Activated naive CD4-positive, alpha-beta T cell treated with anti-CD3 and anti-CD28 coated beads for 36 hours (primary cell): Measurements from ENCODE around the gene LRRC4B. TPM values are rescaled to one million over a fixed set of nuclear protein-coding genes. Genes with fewer than 3 reads are reported as not detected.

ENCODE experiments used
- CTCF ChIA-PET: fragments of 350-600 bp; sonication (Branson Sonifier 250); formaldehyde crosslinking; loops from one replicate; lab custom pipeline; 2021; ENCODE audit warnings: antibody characterized with exemption; lab: Charles Lee
- DNase-seq: peaks from one replicate; pipeline ENCODE4 v3.0.0-alpha.2; 2020
- H3K27ac Mint-ChIP-seq: one replicate; pipeline ENCODE4 v1.8.0; 2021; ENCODE audit warnings: mild to moderate bottlenecking, mixed read lengths
- H3K27me3 Mint-ChIP-seq: one replicate; pipeline ENCODE4 v1.8.0; 2021; ENCODE audit warnings: low read depth, mixed read lengths
- H3K36me3 Mint-ChIP-seq: one replicate; pipeline ENCODE4 v1.8.0; 2021; ENCODE audit warnings: low read depth, mixed read lengths
- H3K4me1 Mint-ChIP-seq: one replicate; pipeline ENCODE4 v1.8.0; 2021; ENCODE audit warnings: low read depth, mixed read lengths
- H3K4me3 Mint-ChIP-seq: one replicate; pipeline ENCODE4 v1.8.0; 2021; ENCODE audit warnings: mild to moderate bottlenecking, moderate library complexity, mixed read lengths
- H3K9me3 Mint-ChIP-seq: one replicate; pipeline ENCODE4 v1.8.0; 2021; ENCODE audit warnings: mixed read lengths
- intact Hi-C: fragments of 100-400 bp; cut with micrococcal nuclease; formaldehyde crosslinking; loops from one replicate; pipeline ENCODE4 v1.15.1; 2023
- total RNA-seq, 2 experiments: library from RNA; stranded (reverse); gene quantifications; one replicate each; pipeline ENCODE4 v1.2.3, GENCODE V29; 2021

The LRRC4B gene
- total RNA-seq, 2 experiments from 2014 or later: not detected

GRCh38 chr19:50567052-50567841 lies 988 bp downstream of the LRRC4B start:
- Mint-ChIP-seq H3K27me3 (peaks cover 53% of the 10 kb centered on the region), H3K27ac (no peak overlapping the region), H3K4me1 (peaks cover 21% of the 10 kb centered on the region), H3K9me3 (no peaks in the 10 kb centered on the region), H3K36me3 (no peaks in the 10 kb centered on the region), H3K4me3 (peak overlapping the region; percentile 24)
- DNase-seq: no peak
- intact Hi-C loops: no loop called here
- CTCF ChIA-PET: interaction anchor here (1.3 kb wide), 1 partner anchor 11 kb away, joined by 3 read pairs; no protein-coding TSS in a partner anchor

DNA sequence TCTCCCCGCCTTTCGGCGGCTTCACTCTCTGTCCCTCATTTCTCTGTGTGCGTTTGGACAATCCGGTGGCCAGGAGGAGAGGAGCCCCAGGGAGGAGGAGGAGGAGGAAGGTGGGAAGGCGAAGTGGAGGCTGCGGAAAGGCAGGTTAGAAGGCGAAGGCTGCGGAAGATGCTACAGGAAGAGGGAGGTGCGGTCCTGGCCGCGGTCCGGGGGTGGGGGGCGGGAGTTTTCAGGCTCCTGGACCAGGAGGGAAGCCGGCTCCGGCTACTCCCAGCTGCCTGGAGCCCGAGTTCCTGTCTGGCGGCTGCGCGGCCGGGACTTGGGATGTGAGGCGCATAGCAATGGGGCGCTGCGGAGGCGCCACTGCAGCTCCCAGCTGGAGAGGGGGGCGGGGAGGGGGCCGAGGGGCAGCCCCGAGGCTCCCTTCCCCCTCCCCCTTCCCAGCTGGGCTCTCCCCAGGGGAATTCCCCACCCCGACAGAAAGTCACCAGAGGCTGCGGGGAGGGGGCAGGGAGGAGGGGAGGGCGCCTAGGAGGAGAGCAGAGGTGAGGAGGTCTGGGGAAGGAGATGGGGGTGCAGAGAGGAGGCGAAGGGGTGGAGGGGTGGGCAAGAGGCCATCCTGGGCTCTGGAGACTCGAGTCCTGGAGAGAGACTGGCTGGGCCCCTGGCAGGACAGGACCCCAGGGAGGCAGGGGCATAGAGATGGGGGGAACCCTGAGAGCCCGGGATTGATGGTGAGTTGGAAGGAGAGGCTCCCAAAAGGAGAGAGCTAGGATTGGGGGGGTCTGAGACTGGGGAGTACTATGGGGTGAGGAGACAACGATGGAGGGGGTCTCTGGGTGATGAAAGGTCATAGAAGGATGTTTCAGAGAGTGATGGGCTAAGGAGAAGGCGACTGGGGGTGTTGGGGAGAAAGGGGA lies 2.0 kb downstream of the LRRC4B start:
- Mint-ChIP-seq H3K36me3 (no peaks in the 10 kb centered on the region), H3K4me3 (peak overlapping the region; percentile 52), H3K9me3 (no peaks in the 10 kb centered on the region), H3K4me1 (peaks cover 21% of the 10 kb centered on the region), H3K27ac (no peak overlapping the region), H3K27me3 (peaks cover 55% of the 10 kb centered on the region)
- DNase-seq: peak; percentile 81
- intact Hi-C loops: no loop called here
- CTCF ChIA-PET: interaction anchor here (1.3 kb wide), 1 partner anchor 10 kb away, joined by 3 read pairs; no protein-coding TSS in a partner anchor

GRCh38 chr19:50564229-50565105 lies 3.8 kb downstream of the LRRC4B start:
- peaks cover 21% of the 10 kb centered on the region for H3K4me1 Mint-ChIP-seq
- CTCF ChIA-PET: interaction anchor here (0.6 to 1.5 kb wide), 3 partner anchors 8 to 955 kb away, joined by 3 to 4 read pairs (median 4); no protein-coding TSS in a partner anchor
- H3K4me3 Mint-ChIP-seq: no peak overlapping the region
- no peak overlapping the region for H3K27ac Mint-ChIP-seq
- H3K9me3 Mint-ChIP-seq: no peaks in the 10 kb centered on the region
- intact Hi-C loops: no loop called here
- DNase-seq: no peak
- H3K36me3 Mint-ChIP-seq: no peaks in the 10 kb centered on the region
- H3K27me3 Mint-ChIP-seq: peaks cover 49% of the 10 kb centered on the region

GRCh38 chr19:50563597-50563996 lies 4.6 kb downstream of the LRRC4B start:
- Mint-ChIP-seq H3K4me3 (no peak overlapping the region), H3K36me3 (no peaks in the 10 kb centered on the region), H3K9me3 (no peaks in the 10 kb centered on the region), H3K27me3 (peaks cover 48% of the 10 kb centered on the region), H3K27ac (no peak overlapping the region), H3K4me1 (peaks cover 18% of the 10 kb centered on the region)
- intact Hi-C loops: no loop called here
- no peak for DNase-seq
- CTCF ChIA-PET: interaction anchor here (0.6 kb wide), 1 partner anchor 956 kb away, joined by 4 read pairs; no protein-coding TSS in a partner anchor

- CTCF ChIA-PET: interaction anchor here (0.7 kb wide), 1 partner anchor 812 kb away, joined by 3 read pairs; no protein-coding TSS in a partner anchor
- H3K27ac Mint-ChIP-seq: no peak overlapping the region
- H3K9me3 Mint-ChIP-seq: no peaks in the 10 kb centered on the region
- H3K4me3 Mint-ChIP-seq: no peak overlapping the region
- H3K27me3 Mint-ChIP-seq: peaks cover 51% of the 10 kb centered on the region
- peaks cover 18% of the 10 kb centered on the region for H3K4me1 Mint-ChIP-seq
- no peaks in the 10 kb centered on the region for H3K36me3 Mint-ChIP-seq
- no peak for DNase-seq
- intact Hi-C loops: no loop called here
Measured at GRCh38 chr19:50562996-50563395, 5.2 kb downstream of the LRRC4B start.

GRCh38 chr19:50562329-50562728 lies 5.9 kb downstream of the LRRC4B start:
- CTCF ChIA-PET: interaction anchor here (0.7 kb wide), 1 partner anchor 812 kb away, joined by 3 read pairs; no protein-coding TSS in a partner anchor
- intact Hi-C loops: no loop called here
- Mint-ChIP-seq H3K27ac (no peak overlapping the region), H3K4me3 (no peak overlapping the region), H3K36me3 (no peaks in the 10 kb centered on the region), H3K4me1 (peaks cover 18% of the 10 kb centered on the region), H3K27me3 (peaks cover 56% of the 10 kb centered on the region), H3K9me3 (no peaks in the 10 kb centered on the region)
- no peak for DNase-seq

GRCh38 chr19:50559636-50560035 lies 8.6 kb downstream of the LRRC4B start:
- Mint-ChIP-seq H3K4me1 (peaks cover 4% of the 10 kb centered on the region), H3K4me3 (no peak overlapping the region), H3K27me3 (peaks cover 55% of the 10 kb centered on the region), H3K36me3 (no peaks in the 10 kb centered on the region), H3K27ac (no peak overlapping the region), H3K9me3 (no peaks in the 10 kb centered on the region)
- no peak for DNase-seq
- intact Hi-C loops: no loop called here
- CTCF ChIA-PET: interaction anchor here (0.6 kb wide), 1 partner anchor 1352 kb away, joined by 5 read pairs; no protein-coding TSS in a partner anchor

DNA sequence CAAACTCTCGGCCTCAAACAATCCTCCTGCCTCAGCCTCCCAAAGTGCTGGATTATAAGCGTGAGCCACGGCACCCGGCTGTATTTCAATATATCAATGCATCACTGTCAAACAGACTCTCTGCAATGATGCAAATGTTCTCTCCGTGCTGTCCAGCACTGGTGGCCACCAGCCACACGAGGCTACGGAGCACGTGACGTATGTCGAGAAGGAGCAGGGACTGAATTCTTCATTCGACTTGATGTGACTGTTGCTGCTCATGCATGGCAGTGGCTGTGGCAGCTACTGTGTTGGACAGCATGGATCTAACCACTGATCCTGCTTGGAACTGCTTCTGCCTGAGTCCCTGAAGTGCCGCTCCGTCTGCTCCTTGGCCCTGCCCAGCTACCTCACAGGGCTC lies 9.8 kb downstream of the LRRC4B start:
- DNase-seq: no peak
- no peaks in the 10 kb centered on the region for H3K9me3 Mint-ChIP-seq
- intact Hi-C loops: no loop called here
- H3K27ac Mint-ChIP-seq: no peak overlapping the region
- no peak overlapping the region for H3K4me3 Mint-ChIP-seq
- H3K27me3 Mint-ChIP-seq: peaks cover 52% of the 10 kb centered on the region
- peaks cover 4% of the 10 kb centered on the region for H3K4me1 Mint-ChIP-seq
- CTCF ChIA-PET: interaction anchor here (1.4 to 5.6 kb wide), 3 partner anchors 11 to 363 kb away, joined by 3 to 44 read pairs (median 8); no protein-coding TSS in a partner anchor
- H3K36me3 Mint-ChIP-seq: no peaks in the 10 kb centered on the region

- H3K27me3 Mint-ChIP-seq: peaks cover 52% of the 10 kb centered on the region
- H3K4me3 Mint-ChIP-seq: no peak overlapping the region
- no peaks in the 10 kb centered on the region for H3K9me3 Mint-ChIP-seq
- no peak overlapping the region for H3K27ac Mint-ChIP-seq
- intact Hi-C loops: no loop called here
- H3K36me3 Mint-ChIP-seq: no peaks in the 10 kb centered on the region
- CTCF ChIA-PET: interaction anchor here (0.7 to 5.6 kb wide), 4 partner anchors 11 to 364 kb away, joined by 3 to 44 read pairs (median 6); no protein-coding TSS in a partner anchor
- DNase-seq: no peak
- H3K4me1 Mint-ChIP-seq: peaks cover 4% of the 10 kb centered on the region
Measured at GRCh38 chr19:50558039-50558438, 10.2 kb downstream of the LRRC4B start.

DNA sequence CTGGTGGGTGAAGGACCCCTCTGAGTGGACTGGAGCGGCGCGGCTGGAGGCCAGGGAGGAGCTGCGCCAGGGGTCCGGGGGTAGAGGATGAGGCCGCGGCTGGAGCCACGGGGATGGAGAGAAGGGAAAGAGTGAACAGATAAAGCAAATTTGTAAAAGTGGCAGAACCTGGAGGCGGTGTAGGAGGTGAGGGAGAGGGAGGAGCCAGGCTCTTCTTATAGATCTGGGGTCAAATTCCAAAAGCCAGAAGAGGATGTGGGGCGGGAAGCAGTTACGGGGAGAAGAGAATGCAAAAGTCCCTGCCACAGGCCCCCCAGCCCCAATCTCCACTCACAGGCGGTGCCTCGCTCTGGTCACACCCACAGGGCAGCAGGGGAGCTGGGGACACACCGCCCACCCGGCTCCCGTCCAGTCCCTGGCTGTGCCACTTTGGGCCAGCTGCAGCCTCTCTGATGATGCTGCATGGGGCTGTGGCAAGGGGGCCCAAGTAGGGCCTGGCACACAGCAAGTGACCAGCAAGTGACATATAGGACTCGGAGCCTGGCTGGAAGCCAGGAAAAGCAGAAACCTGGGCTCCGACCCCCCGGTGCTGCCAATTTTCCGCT lies 11.1 kb downstream of the LRRC4B start:
- CTCF ChIA-PET: interaction anchor here (0.7 to 5.6 kb wide), 14 partner anchors 8 to 494 kb away, joined by 3 to 44 read pairs (median 4); no protein-coding TSS in a partner anchor
- Mint-ChIP-seq H3K9me3 (no peaks in the 10 kb centered on the region), H3K4me3 (no peak overlapping the region), H3K4me1 (peaks cover 7% of the 10 kb centered on the region), H3K27ac (no peak overlapping the region), H3K36me3 (no peaks in the 10 kb centered on the region), H3K27me3 (peaks cover 55% of the 10 kb centered on the region)
- intact Hi-C loops: no loop called here
- DNase-seq: peak; percentile 1
